ENCODE data around the gene ZNF426.
"Not testable (repeated sequence)": the region's sequence is repeated elsewhere in the genome, so short reads cannot be mapped to it uniquely, and the experiment has no call there.

ZNF426 gene

DNA sequence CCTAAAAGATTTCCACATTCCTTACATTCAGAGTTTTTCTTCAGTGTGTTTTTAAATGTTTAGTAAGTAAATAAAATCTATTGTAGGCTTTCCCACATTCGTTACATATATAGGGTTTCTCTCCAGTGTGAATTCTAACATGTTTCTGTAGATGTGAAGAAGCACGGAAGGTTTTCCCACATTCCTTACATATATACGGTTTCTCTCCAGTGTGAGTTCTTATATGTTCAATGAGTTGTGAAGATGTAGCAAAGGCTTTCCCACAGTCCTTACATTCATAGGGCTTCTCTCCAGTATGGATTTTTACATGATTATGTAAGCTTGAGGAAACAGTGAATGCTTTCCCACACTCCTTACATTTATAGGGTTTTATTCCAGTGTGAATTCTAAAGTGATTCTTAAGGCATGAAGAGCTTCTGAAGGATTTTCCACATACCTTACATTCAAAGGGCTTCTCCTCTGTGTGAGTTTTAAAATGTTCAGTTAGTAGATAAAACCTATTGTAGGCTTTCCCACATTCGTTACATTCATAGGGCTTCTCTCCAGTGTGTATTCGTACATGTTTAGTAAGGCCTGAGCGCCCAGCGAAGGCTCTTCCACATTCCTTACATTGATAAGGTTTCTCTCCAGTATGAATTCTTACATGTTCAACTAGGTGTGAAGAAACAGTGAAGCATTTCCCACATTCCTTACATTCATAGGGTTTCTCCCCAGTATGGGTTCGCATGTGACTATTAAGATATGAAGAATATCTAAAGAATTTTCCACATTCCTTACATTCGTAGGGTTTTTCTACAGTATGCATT, 27.7 kb upstream of the ZNF426 start:
- Histone ChIP-seq H3K9me3 (ENCODE audit: low read length) (peaks cover 56% of the 10 kb centered on the region), H3F3A (ENCODE audit: insufficient read depth, low read length) (no peaks in the 10 kb centered on the region)

DNA sequence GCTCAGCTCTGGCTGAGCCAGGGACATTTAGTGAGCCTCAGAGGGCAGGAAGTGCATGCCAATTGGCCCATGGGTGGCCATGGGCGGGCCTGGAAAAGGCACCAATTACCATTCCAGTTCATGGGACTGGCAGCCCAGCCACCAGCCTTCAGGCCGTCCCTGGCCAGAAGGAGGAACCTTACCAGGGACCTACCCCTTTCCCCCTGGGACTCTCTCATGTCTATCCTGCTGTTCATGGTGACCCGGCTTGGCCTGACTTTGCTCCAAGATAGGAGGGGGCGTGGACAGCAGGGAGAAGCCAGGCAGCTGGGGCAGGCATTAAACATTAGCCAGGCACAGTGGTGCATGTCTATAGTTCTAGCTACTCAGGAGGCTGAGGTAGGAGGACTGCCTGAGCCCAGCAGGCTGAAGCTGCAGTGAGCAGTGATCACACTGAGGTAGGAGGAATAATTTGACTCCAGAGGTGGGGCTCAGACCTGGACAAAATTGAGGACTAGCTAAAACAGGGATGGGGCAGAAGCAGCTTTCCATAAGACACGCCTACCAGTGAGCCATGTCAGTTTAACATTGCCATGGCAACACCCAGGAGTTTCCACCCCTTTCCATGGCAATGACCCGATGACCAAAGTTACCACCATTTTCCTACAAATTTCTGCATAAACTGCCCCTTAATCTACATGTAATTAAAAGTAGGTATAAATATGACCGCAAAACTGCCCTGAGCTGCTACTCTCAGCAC, 14.3 kb upstream of the ZNF426 start:
- Histone ChIP-seq H3K4me2 (ENCODE audit: low read length) (no peak overlapping the region), H3K9me2 (ENCODE audit: low read depth, low read length) (no peaks in the 10 kb centered on the region), H3K9me3 (ENCODE audit: low read length) (peaks cover 3% of the 10 kb centered on the region; the same call in 1 of the 2 replicates), H3K27me3 (ENCODE audit: insufficient read depth, low read length) (no peaks in the 10 kb centered on the region), H3K79me2 (ENCODE audit: insufficient read depth, low read length) (no peaks in the 10 kb centered on the region), H3K27ac (ENCODE audit: low read depth, low read length, poor library complexity, severe bottlenecking) (no peak overlapping the region), H3K36me3 (ENCODE audit: insufficient read depth, low read length) (no peaks in the 10 kb centered on the region), H3K4me3 (ENCODE audit: low read depth, low read length, poor library complexity, severe bottlenecking) (no peak overlapping the region), H3K9ac (ENCODE audit: low read length) (no peak overlapping the region), H2AFZ (ENCODE audit: low read length) (no peak overlapping the region), H4K20me1 (ENCODE audit: insufficient read depth, low read length) (no peaks in the 10 kb centered on the region), H3F3A (ENCODE audit: insufficient read depth, low read length) (no peaks in the 10 kb centered on the region), H3K4me1 (ENCODE audit: insufficient read depth, low read length, severe bottlenecking) (no peaks in the 10 kb centered on the region)
- TF ChIP-seq EZH2 (IDR thresholded peaks at IDR 0.05; ENCODE audit: borderline replicate concordance, low read length), result no peak
- TF ChIP-seq, protein P1, sequence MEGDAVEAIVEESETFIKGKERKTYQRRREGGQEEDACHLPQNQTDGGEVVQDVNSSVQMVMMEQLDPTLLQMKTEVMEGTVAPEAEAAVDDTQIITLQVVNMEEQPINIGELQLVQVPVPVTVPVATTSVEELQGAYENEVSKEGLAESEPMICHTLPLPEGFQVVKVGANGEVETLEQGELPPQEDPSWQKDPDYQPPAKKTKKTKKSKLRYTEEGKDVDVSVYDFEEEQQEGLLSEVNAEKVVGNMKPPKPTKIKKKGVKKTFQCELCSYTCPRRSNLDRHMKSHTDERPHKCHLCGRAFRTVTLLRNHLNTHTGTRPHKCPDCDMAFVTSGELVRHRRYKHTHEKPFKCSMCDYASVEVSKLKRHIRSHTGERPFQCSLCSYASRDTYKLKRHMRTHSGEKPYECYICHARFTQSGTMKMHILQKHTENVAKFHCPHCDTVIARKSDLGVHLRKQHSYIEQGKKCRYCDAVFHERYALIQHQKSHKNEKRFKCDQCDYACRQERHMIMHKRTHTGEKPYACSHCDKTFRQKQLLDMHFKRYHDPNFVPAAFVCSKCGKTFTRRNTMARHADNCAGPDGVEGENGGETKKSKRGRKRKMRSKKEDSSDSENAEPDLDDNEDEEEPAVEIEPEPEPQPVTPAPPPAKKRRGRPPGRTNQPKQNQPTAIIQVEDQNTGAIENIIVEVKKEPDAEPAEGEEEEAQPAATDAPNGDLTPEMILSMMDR (IDR thresholded peaks at IDR 0.05; ENCODE audit: low read length), result no peak

More for the DNA sequence above, 27.7 kb upstream of the ZNF426 start:
- no peak overlapping the region for H3K9ac ChIP-seq (ENCODE audit: low read length)
- no peak overlapping the region for H3K27ac ChIP-seq (ENCODE audit: low read depth, low read length, poor library complexity, severe bottlenecking)
- no peak overlapping the region for H3K4me3 ChIP-seq (ENCODE audit: low read depth, low read length, poor library complexity, severe bottlenecking)
- peaks cover 99% of the 10 kb centered on the region for H3K36me3 ChIP-seq (ENCODE audit: insufficient read depth, low read length)
- peaks cover 22% of the 10 kb centered on the region for H3K79me2 ChIP-seq (ENCODE audit: insufficient read depth, low read length)
- no peaks in the 10 kb centered on the region for H3K9me2 ChIP-seq (ENCODE audit: low read depth, low read length)
- no peak overlapping the region for H3K4me2 ChIP-seq (ENCODE audit: low read length)
- H3K27me3 ChIP-seq (ENCODE audit: insufficient read depth, low read length), result no peaks in the 10 kb centered on the region
- H3K4me1 ChIP-seq (ENCODE audit: insufficient read depth, low read length, severe bottlenecking), result no peaks in the 10 kb centered on the region
- H4K20me1 ChIP-seq (ENCODE audit: insufficient read depth, low read length), result no peaks in the 10 kb centered on the region
- no peak for TF ChIP-seq EZH2 (IDR thresholded peaks at IDR 0.05; ENCODE audit: borderline replicate concordance, low read length)
- TF ChIP-seq, protein P1 (IDR thresholded peaks at IDR 0.05; ENCODE audit: low read length), result no peak
- no peak overlapping the region for H2AFZ ChIP-seq (ENCODE audit: low read length)

DNA sequence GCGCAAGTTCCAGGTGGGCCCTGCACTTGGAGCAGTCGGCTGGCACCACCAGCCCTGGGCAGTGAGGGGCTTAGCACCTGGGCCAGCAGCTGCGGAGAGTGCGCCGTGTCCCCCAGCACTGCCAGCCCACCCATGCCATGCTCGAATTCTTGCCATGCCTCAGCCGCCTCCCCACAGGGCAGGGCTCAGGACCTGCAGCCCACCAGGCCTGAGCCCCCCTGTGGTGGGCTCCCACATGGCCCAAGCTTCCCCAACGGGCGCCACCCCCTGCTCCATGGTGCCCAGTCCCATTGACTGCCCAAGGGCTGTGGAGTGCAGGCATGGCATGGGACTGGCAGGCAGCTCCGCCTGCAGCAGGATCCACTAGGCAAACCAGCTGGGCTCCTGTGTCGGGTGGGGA, 9.4 kb upstream of the ZNF426 start:
- Histone ChIP-seq H3K4me3 (ENCODE audit: low read depth, low read length, poor library complexity, severe bottlenecking) (no peak overlapping the region), H4K20me1 (ENCODE audit: insufficient read depth, low read length) (no peaks in the 10 kb centered on the region), H3K36me3 (ENCODE audit: insufficient read depth, low read length) (no peaks in the 10 kb centered on the region), H3K4me1 (ENCODE audit: insufficient read depth, low read length, severe bottlenecking) (no peaks in the 10 kb centered on the region), H3K9me3 (ENCODE audit: low read length) (no peaks in the 10 kb centered on the region), H3K27ac (ENCODE audit: low read depth, low read length, poor library complexity, severe bottlenecking) (no peak overlapping the region), H3K9me2 (ENCODE audit: low read depth, low read length) (no peaks in the 10 kb centered on the region), H3K27me3 (ENCODE audit: insufficient read depth, low read length) (no peaks in the 10 kb centered on the region), H2AFZ (ENCODE audit: low read length) (no peak overlapping the region), H3K79me2 (ENCODE audit: insufficient read depth, low read length) (no peaks in the 10 kb centered on the region), H3K9ac (ENCODE audit: low read length) (no peak overlapping the region), H3K4me2 (ENCODE audit: low read length) (no peak overlapping the region), H3F3A (ENCODE audit: insufficient read depth, low read length) (no peaks in the 10 kb centered on the region)
- TF ChIP-seq, protein P1 (IDR thresholded peaks at IDR 0.05; ENCODE audit: low read length), result no peak
- TF ChIP-seq EZH2 (IDR thresholded peaks at IDR 0.05; ENCODE audit: borderline replicate concordance, low read length), result no peak

DNA sequence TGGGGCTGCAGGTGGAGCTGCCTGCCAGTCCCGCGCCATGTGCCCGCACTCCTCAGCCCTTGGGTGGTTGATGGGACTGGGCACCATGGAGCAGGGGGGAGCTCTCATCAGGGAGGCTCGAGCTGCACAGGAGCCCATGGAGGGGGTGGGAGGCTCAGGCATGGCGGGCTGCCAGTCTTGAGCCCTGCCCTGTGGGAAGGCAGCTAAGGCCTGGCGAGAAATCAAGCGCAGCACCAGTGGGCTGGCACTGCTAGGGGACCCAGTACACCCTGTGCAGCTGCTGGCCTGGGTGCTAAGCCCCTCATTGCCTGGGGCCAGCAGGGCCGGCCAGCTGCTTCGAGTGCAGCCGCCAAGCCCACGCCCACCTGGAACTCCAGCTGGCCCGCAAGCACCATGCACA, 2.8 kb upstream of the ZNF426 start:
- not testable (repeated sequence) for H3K27ac ChIP-seq (ENCODE audit: low read depth, low read length, poor library complexity, severe bottlenecking); H2AFZ ChIP-seq (ENCODE audit: low read length); H3K9me3 ChIP-seq (ENCODE audit: low read length); H3F3A ChIP-seq (ENCODE audit: insufficient read depth, low read length); H3K4me1 ChIP-seq (ENCODE audit: insufficient read depth, low read length, severe bottlenecking); H3K4me2 ChIP-seq (ENCODE audit: low read length); H3K27me3 ChIP-seq (ENCODE audit: insufficient read depth, low read length); H3K4me3 ChIP-seq (ENCODE audit: low read depth, low read length, poor library complexity, severe bottlenecking); H3K36me3 ChIP-seq (ENCODE audit: insufficient read depth, low read length); H4K20me1 ChIP-seq (ENCODE audit: insufficient read depth, low read length); H3K9me2 ChIP-seq (ENCODE audit: low read depth, low read length); H3K9ac ChIP-seq (ENCODE audit: low read length)
- H3K79me2 ChIP-seq (ENCODE audit: insufficient read depth, low read length), result peaks cover 11% of the 10 kb centered on the region; the same call in 1 of the 2 replicates

DNA sequence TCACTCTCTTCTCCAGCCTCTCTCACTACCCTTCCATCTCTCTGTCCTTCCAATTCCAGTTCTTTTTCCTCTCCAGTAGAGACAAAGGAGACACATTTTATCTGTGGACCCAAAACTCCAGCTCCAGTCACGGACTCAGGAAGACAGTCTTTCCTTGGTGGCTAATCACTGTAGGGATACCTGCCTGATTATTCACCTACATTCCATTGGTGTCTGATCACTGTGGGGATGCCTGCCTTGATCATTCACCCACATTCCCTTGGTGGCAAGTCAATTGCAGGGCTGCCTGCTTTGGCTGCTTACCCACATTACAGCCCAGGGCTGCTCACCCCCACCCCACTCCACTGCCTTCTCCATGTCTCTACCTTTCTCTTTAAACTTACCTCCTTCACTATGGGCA, 1.5 kb upstream of the ZNF426 start:
- not testable (repeated sequence) for H2AFZ ChIP-seq (ENCODE audit: low read length); H3F3A ChIP-seq (ENCODE audit: insufficient read depth, low read length); H4K20me1 ChIP-seq (ENCODE audit: insufficient read depth, low read length); H3K9me2 ChIP-seq (ENCODE audit: low read depth, low read length); H3K4me3 ChIP-seq (ENCODE audit: low read depth, low read length, poor library complexity, severe bottlenecking); H3K27ac ChIP-seq (ENCODE audit: low read depth, low read length, poor library complexity, severe bottlenecking); H3K9ac ChIP-seq (ENCODE audit: low read length); H3K4me1 ChIP-seq (ENCODE audit: insufficient read depth, low read length, severe bottlenecking); H3K9me3 ChIP-seq (ENCODE audit: low read length); H3K27me3 ChIP-seq (ENCODE audit: insufficient read depth, low read length); H3K4me2 ChIP-seq (ENCODE audit: low read length)
- H3K36me3 ChIP-seq (ENCODE audit: insufficient read depth, low read length), result peaks cover 18% of the 10 kb centered on the region
- H3K79me2 ChIP-seq (ENCODE audit: insufficient read depth, low read length), result peaks cover 11% of the 10 kb centered on the region; the same call in 1 of the 2 replicates
